Endodermal cell (in vitro differentiated cells): ENCODE results near the gene GRPR. TPM values are rescaled to one million over a fixed set of nuclear protein-coding genes. Genes with fewer than 3 reads are reported as not detected.

Source experiments
- DNase-seq: peaks from one replicate; pipeline ENCODE4 v3.0.0-alpha.2; 2017
- H3K27ac ChIP-seq: 2 replicates; pipeline ENCODE4 v1.5.1; 2013; ENCODE audit warnings: mild to moderate bottlenecking, low read depth, low read length, moderate library complexity
- H3K27me3 ChIP-seq: 2 replicates; pipeline ENCODE4 v1.6.1; 2013; ENCODE audit warnings: mild to moderate bottlenecking, low read length, moderate library complexity; ENCODE audit not compliant: insufficient read depth, control insufficient read depth, poor library complexity, severe bottlenecking
- H3K36me3 ChIP-seq: 2 replicates; pipeline ENCODE4 v1.7.0; 2013; ENCODE audit warnings: mild to moderate bottlenecking, low read length, moderate library complexity; ENCODE audit not compliant: control insufficient read depth, insufficient read depth
- H3K4me1 ChIP-seq: one replicate; pipeline ENCODE4 v1.7.0; 2013; ENCODE audit warnings: low read length; ENCODE audit not compliant: control insufficient read depth, insufficient read depth
- H3K4me3 ChIP-seq: 2 replicates; pipeline ENCODE4 v1.5.1; 2013; ENCODE audit warnings: mild to moderate bottlenecking, low read length, moderate library complexity
- H3K9ac ChIP-seq: 2 replicates; pipeline ENCODE4 v1.6.1; 2013; ENCODE audit warnings: mild to moderate bottlenecking, low read length, moderate library complexity; ENCODE audit not compliant: poor library complexity, severe bottlenecking; ENCODE audit errors: extremely low read depth
- H3K9me3 ChIP-seq: 2 replicates; pipeline ENCODE4 v1.6.1; 2013; ENCODE audit warnings: mild to moderate bottlenecking, low read length, moderate library complexity; ENCODE audit not compliant: control insufficient read depth
- H3K27ac Mint-ChIP-seq: 2 replicates; pipeline ENCODE4 v1.8.0; 2020; ENCODE audit warnings: mixed read lengths
- H3K27me3 Mint-ChIP-seq: 2 replicates; pipeline ENCODE4 v1.8.0; 2021; ENCODE audit warnings: mild to moderate bottlenecking, mixed read lengths; ENCODE audit not compliant: insufficient read depth
- H3K36me3 Mint-ChIP-seq: 2 replicates; pipeline ENCODE4 v1.8.0; 2020; ENCODE audit warnings: low read depth, mixed read lengths
- H3K4me1 Mint-ChIP-seq: 2 replicates; pipeline ENCODE4 v1.8.0; 2020; ENCODE audit warnings: mixed read lengths
- H3K4me3 Mint-ChIP-seq: 2 replicates; pipeline ENCODE4 v1.8.0; 2020; ENCODE audit warnings: mild to moderate bottlenecking, moderate library complexity, mixed read lengths
- H3K9me3 Mint-ChIP-seq: 2 replicates; pipeline ENCODE4 v1.8.0; 2020; ENCODE audit warnings: mild to moderate bottlenecking, mixed read lengths
- CTCF ChIP-seq: fragments of 200-600 bp; sonication (generic); conservative IDR thresholded peaks from 2 replicates; pipeline ENCODE4 v1.5.0; 2021; ENCODE audit warnings: antibody characterized with exemption, mild to moderate bottlenecking
- WGBS, 2 experiments: methylation state at CpG; one replicate each; pipeline versions ENCODE4 v1.1.5 to v1.1.7; 2013; ENCODE audit warnings: missing lambda C conversion rate in 2 of 2, mixed read lengths in 1 of 2; ENCODE audit not compliant: insufficient coverage in 1 of 2, insufficient read length in 1 of 2; 5-methylcytosine and 5-hydroxymethylcytosine counted together
- total RNA-seq, 2 donors: library from RNA; stranded (reverse); fragmentation: NEBNext Ultra II Directional in 1 of 2; extraction: Animal tissue kit (Norgen Biotek cat#: 25700) in 1 of 2; gene quantifications; 2 replicates in 1 of 2; 3 replicates in 1 of 2; pipeline ENCODE4 v1.2.1, GENCODE V29; 2021

Gene GRPR
- total RNA-seq, 2 donors from 2014 or later, result 20.8 to 63.1 TPM

GRCh38 chrX:16171039-16171438 is 47.7 kb downstream of the GRPR start:
- Histone ChIP-seq H3K27ac (no peak overlapping the region), H3K4me3 (no peak overlapping the region), H3K27me3 (no peaks in the 10 kb centered on the region), H3K9me3 (no peaks in the 10 kb centered on the region), H3K4me1 (no peaks in the 10 kb centered on the region), H3K9ac (no peak overlapping the region), H3K36me3 (peaks cover 64% of the 10 kb centered on the region)
- no peak overlapping the region for H3K4me3 Mint-ChIP-seq
- DNase-seq, result peak; percentile 75
- no peaks in the 10 kb centered on the region for H3K9me3 Mint-ChIP-seq
- peak overlapping the region; percentile 80 for H3K27ac Mint-ChIP-seq
- WGBS, 2 experiments, result 93 to 100% methylated on average over 3 to 9 of the region's 9 CpGs
- H3K27me3 Mint-ChIP-seq, result no peaks in the 10 kb centered on the region
- TF ChIP-seq CTCF, result no peak
- H3K4me1 Mint-ChIP-seq, result peaks cover 62% of the 10 kb centered on the region
- H3K36me3 Mint-ChIP-seq, result peaks cover 92% of the 10 kb centered on the region

- Mint-ChIP-seq H3K27me3 (no peaks in the 10 kb centered on the region), H3K27ac (peak overlapping the region; percentile 88), H3K9me3 (no peaks in the 10 kb centered on the region), H3K36me3 (peaks cover 92% of the 10 kb centered on the region), H3K4me3 (no peak overlapping the region), H3K4me1 (peaks cover 58% of the 10 kb centered on the region)
- H3K4me1 ChIP-seq, result no peaks in the 10 kb centered on the region
- TF ChIP-seq CTCF, result no peak
- peak; percentile 83 for DNase-seq
- peaks cover 65% of the 10 kb centered on the region for H3K36me3 ChIP-seq
- no peaks in the 10 kb centered on the region for H3K27me3 ChIP-seq
- 93% methylated on average over 4 of the region's 4 CpGs; no CpG with 5 or more reads in 1 of the 2 experiments for WGBS, 2 experiments
- H3K27ac ChIP-seq, result no peak overlapping the region
- no peak overlapping the region for H3K4me3 ChIP-seq
- no peak overlapping the region for H3K9ac ChIP-seq
- H3K9me3 ChIP-seq, result no peaks in the 10 kb centered on the region
Measured at GRCh38 chrX:16171944-16172343, 48.6 kb downstream of the GRPR start.

GRCh38 chrX:16172391-16172790 is 49.0 kb downstream of the GRPR start:
- no peak overlapping the region for H3K4me3 Mint-ChIP-seq
- no peaks in the 10 kb centered on the region for H3K9me3 Mint-ChIP-seq
- 100% methylated on average over 3 of the region's 3 CpGs; no CpG with 5 or more reads in 1 of the 2 experiments for WGBS, 2 experiments
- H3K36me3 Mint-ChIP-seq, result peaks cover 92% of the 10 kb centered on the region
- Histone ChIP-seq H3K36me3 (peaks cover 70% of the 10 kb centered on the region), H3K4me1 (no peaks in the 10 kb centered on the region), H3K27me3 (no peaks in the 10 kb centered on the region), H3K9ac (no peak overlapping the region), H3K27ac (no peak overlapping the region), H3K9me3 (no peaks in the 10 kb centered on the region), H3K4me3 (no peak overlapping the region)
- peaks cover 58% of the 10 kb centered on the region for H3K4me1 Mint-ChIP-seq
- H3K27ac Mint-ChIP-seq, result peak overlapping the region; percentile 88
- no peak for TF ChIP-seq CTCF
- DNase-seq, result peak; percentile 75
- H3K27me3 Mint-ChIP-seq, result no peaks in the 10 kb centered on the region
